NB4 (cell line): Measurements from ENCODE around the gene MICAL3.
A peak's percentile ranks its signal among the peaks of the same experiment; 100 is the strongest.

ENCODE experiments used
- DNase-seq: peaks from one replicate; pipeline ENCODE4 v3.0.0; 2010; ENCODE audit warnings: low read depth
- H3K4me3 ChIP-seq: one replicate; pipeline ENCODE4 v1.5.1; 2011; ENCODE audit warnings: mild to moderate bottlenecking, low read depth, low read length, moderate library complexity
- MYC ChIP-seq: IDR thresholded peaks from 2 replicates; pipeline ENCODE4 v1.6.1; 2011; ENCODE audit warnings: low read depth, low read length
- POLR2A ChIP-seq: IDR thresholded peaks from 2 replicates; pipeline ENCODE4 v1.6.1; 2011; ENCODE audit warnings: mild to moderate bottlenecking; ENCODE audit not compliant: insufficient read length; ENCODE audit errors: extremely low read depth
- TF ChIP-seq, protein P1 (sequence below): IDR thresholded peaks from one replicate; pipeline ENCODE4 v1.5.1; 2012; ENCODE audit warnings: low read depth, low read length
- TF ChIP-seq, protein P2 (sequence below): IDR thresholded peaks from 2 replicates; pipeline ENCODE4 v1.6.1; 2011; ENCODE audit warnings: low read depth, low read length

The MICAL3 gene

DNA sequence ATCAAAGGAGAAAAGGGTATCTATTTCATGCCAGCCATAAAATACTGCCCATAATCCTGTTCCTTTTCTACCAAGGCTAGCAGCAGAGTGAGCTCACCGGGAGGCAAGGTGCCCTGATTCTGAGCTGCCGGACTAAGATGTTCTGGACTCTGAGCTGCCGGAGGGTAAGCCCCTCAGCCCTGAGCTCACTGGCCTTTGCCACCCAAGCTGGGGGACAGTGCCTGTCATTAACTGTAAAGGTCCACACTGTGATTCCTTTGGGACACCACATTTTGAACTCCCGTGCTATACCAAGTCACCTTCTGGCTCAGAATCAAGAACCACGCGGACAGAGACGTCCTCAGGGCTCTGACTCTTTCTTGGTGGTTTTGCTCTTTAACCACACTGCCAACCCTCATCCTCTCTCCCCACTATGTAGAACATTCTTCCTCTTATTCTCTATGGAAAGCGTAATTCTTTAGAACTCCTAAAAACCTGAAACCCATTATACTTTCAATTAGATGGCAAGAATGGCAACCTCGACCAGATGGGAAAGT lies 161.6 kb downstream of the MICAL3 start:
- H3K4me3 ChIP-seq = no peak overlapping the region
- peak; percentile 24 for DNase-seq
- TF ChIP-seq, protein P1, sequence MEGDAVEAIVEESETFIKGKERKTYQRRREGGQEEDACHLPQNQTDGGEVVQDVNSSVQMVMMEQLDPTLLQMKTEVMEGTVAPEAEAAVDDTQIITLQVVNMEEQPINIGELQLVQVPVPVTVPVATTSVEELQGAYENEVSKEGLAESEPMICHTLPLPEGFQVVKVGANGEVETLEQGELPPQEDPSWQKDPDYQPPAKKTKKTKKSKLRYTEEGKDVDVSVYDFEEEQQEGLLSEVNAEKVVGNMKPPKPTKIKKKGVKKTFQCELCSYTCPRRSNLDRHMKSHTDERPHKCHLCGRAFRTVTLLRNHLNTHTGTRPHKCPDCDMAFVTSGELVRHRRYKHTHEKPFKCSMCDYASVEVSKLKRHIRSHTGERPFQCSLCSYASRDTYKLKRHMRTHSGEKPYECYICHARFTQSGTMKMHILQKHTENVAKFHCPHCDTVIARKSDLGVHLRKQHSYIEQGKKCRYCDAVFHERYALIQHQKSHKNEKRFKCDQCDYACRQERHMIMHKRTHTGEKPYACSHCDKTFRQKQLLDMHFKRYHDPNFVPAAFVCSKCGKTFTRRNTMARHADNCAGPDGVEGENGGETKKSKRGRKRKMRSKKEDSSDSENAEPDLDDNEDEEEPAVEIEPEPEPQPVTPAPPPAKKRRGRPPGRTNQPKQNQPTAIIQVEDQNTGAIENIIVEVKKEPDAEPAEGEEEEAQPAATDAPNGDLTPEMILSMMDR = no peak
- TF ChIP-seq MYC = no peak
- TF ChIP-seq, protein P2, sequence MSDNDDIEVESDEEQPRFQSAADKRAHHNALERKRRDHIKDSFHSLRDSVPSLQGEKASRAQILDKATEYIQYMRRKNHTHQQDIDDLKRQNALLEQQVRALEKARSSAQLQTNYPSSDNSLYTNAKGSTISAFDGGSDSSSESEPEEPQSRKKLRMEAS = no peak
- TF ChIP-seq POLR2A = no peak

DNA sequence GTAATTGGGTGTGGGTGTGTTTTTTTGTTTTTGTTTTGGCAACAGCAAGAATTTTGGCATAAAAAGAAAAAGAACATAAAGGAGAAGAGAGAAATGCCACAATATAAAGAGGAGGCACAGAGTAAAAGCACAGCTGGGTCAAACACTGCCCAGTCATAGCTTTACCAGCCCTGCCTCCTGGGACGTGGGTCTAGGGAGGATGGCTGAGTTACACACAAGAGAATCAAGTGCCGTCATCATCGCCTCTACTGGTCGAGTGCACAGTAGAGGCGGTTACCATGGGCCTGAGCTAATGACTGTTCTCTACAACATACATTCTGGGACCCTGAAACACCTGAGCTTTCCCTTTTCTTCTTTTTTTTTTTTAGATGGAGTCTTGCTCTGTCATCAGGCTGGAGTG lies 162.5 kb downstream of the MICAL3 start:
- no peak for DNase-seq
- no peak overlapping the region for H3K4me3 ChIP-seq
- TF ChIP-seq MYC = no peak
- TF ChIP-seq, protein P2 = no peak
- TF ChIP-seq POLR2A = no peak
- TF ChIP-seq, protein P1 = no peak

DNA sequence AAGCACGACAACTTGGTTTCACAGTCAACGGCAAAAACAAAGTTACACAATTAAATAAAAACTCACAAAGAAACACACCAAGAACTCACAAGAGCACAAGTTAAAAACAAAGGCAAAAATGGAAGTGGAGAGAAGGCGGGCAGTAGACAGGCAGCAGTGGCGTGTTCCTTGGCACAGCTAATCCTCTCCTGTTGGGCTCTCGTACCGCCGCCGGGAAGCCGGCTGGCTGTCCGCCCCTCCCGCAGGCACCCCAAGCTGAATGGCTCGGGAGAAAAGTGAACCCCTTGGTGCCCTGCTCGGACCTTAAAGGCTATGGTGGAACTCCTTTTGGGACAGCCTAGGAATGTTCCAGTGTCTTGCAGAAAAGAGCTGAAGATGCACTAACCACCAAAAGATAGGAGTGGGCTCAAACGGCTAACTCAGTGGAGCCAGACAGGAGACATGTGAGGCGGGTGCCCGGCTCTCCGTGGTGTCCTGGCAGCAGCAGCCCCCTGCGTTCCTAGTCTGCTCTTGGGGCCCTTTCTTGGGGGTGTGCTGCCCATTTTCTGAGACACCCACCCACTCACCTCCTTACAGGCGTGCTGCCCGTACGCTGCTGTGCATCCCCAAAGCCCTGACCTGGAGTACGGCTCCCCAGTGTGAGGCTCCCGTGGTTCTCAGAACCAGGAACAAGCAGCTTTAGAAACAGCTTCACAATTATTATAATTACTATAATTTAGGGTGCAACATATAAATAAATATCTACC lies 164.0 kb downstream of the MICAL3 start:
- no peak for DNase-seq
- H3K4me3 ChIP-seq = no peak overlapping the region
- TF ChIP-seq, protein P2 = no peak
- TF ChIP-seq MYC (no peak), POLR2A (no peak)
- TF ChIP-seq, protein P1 = no peak

DNA sequence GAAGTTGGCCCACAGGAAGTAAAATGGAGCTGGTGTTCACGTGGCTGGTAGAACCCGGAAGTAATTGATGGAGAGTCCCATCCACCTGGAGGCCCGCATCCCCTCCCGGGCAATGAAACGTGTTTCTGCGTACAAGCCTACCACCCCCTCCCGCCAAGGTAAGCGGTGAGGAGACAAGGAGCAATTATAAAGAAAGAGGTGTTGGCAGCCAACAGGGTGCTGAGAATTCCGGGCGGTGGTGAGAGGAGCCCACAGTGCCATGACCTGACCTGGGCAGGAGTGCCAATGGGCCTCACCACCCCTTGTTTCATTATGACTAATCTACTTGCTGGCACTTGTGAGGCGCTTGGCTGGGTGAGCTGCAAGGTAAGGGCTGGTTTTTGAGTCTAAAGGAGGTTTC lies 166.3 kb downstream of the MICAL3 start:
- no peak for DNase-seq
- H3K4me3 ChIP-seq = no peak overlapping the region
- TF ChIP-seq, protein P1 = no peak
- TF ChIP-seq MYC = no peak
- TF ChIP-seq, protein P2 = no peak
- no peak for TF ChIP-seq POLR2A

DNA sequence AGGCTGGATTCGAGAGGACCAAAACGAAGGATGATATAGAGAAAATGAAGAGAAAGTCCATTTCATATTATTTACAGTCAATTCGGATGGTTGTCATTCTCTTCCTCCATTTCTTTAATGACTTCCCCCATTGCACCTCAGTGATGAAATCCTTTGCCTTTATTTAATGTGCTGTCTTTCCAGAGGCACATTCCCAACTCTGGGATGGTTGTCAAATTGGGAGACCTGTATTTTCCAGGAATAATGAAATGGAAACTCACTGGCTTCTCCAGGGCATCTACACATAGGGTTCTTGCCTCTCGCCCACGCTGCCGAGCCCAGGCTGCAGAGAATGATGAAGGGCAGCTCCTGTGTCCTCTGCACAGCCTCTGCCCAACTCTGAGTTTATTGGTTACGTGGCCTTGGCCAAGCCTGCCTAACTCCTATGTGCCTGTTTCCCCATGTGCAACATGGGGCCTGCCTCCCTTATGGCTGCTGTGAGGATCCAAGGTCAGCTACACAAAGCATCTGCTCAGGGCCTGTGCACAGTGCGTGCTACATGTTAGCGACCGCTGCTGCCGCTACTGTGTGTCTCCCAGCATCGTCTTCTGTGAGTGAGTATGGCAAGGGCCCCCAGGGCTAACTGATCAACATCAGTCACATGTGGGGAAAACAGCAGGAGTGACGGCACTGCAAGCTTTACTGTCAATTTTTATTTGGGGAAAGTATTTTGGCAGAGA lies 168.6 kb downstream of the MICAL3 start:
- H3K4me3 ChIP-seq = no peak overlapping the region
- TF ChIP-seq POLR2A = no peak
- TF ChIP-seq, protein P1 = no peak
- no peak for TF ChIP-seq MYC
- TF ChIP-seq, protein P2 = no peak
- DNase-seq = no peak
